NCI-H2081 treated with DMSO at 0.1 percent for 48 hours (cell line): ENCODE results near the gene STMP1.

Source experiments
- DNase-seq: peaks from one replicate; lab custom pipeline; 2025; lab: John Stamatoyannopoulos, UW

Gene STMP1

GRCh38 chr7:135719688-135720087 is 57.4 kb downstream of the STMP1 start:
- no peak for DNase-seq

- DNase-seq, result no peak
Measured at GRCh38 chr7:135721198-135721820, 59.0 kb downstream of the STMP1 start.

DNA sequence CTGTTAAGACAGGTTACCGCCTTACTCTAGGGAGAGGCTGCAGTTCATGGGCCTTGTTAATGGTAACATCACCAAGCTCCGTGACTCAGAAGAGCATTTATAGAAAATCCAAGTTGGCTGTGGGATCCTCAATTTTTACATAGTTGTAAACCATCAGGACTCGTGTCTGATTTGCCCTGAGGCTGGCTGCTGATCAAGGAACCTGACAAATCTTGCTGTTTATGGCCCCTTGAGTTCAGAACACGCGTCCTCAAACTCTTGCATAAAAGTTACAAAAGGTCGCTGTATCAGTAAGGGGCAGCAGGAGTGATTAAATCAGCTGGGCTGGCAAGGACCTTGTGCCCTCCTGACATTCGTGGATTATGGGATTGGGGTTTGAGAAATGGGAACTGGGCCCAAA is 61.1 kb downstream of the STMP1 start:
- DNase-seq, result no peak
